Measurements from ENCODE around the gene ABHD16A.
A peak's percentile ranks its signal among the peaks of the same experiment; 100 is the strongest.

ABHD16A gene

DNA sequence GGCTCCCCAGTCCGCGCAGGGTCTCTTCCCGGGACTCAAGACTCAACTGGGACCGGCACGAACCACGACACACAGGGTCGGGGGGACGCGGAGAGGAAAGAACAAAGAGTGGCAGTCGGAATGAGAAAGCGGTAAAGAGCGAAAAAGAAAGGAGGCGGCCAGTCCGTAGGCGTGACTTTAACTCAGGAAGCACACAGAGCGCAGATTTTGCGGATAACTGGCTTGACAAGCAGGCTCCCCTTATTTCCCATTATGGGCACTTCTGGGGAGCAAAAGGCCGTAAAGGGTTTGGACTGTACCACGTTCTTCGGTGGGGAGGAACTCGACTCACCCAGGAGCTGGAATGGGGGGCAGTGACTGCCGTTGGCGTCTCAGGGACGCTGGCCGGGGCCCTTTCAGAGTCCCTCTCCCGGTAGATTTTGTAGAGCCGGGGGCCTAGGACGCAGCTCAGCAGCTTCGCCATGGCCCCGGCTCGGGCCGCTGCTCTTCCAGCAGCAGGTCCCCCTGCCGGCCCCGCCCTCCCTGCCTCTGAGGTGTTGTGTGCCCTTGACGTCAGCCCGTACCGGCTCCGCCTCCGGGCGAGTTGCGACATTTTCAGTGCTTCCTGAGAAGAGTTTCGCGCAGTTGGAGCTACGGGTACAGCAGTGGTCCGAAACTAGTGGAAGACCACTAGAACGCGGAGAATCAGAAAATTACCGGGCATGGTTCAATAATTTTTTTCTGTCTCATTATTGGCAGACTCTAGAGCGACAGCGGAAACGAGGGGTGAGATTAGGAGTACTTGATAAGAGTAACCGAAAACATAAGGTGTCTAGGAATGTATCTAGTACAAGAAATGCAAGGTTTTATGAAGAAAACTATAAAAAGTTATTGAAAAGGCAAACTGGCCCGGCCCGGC is at the start of gene ABHD16A:
TSS of gene ABHD16A (minus strand) at position 506 of the 898 bp plus-strand sequence. CDS start at position 463, 43 bp downstream.
- Mint-ChIP-seq H3K27me3 (no peaks in the 10 kb centered on the region), H3K36me3 (ENCODE audit: low read depth) (peaks cover 36% of the 10 kb centered on the region), H3K4me1 (ENCODE audit: low read depth) (peaks cover 33% of the 10 kb centered on the region), H3K4me3 (peak within 1 kb of the TSS; percentile 98), H3K9me3 (no peaks in the 10 kb centered on the region), H3K27ac (peak within 1 kb of the TSS; percentile 98)
- DNase-seq = peak; percentile 97

DNA sequence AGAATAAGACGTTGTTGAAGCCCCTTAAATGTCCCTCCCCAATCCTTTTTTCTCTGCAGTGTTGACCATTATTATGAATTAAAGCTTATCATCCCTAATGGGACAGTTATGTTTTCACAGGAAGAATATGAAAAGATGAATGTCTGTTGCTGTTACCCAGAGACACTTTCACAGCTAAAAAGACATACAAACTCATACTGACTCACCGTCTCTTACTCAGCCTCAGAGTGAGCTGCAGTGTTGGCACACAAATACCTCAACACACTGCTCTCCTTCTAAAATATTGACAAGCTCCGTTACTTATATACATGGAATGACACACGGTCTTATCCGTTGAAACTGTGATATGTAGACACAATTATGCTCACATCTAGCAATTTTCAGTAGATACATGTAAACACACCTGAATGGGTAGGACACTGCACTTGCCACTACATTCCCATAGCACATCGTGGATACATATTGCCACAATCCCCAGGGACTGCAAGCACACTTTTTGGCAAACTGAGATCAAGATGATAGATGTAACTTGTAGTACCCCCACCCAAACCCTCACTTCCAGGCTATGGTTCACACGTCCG is 49.7 kb upstream of the ABHD16A start:
- H3K9me3 Mint-ChIP-seq = no peaks in the 10 kb centered on the region
- H3K27me3 Mint-ChIP-seq = no peaks in the 10 kb centered on the region
- peaks cover 1% of the 10 kb centered on the region for H3K4me1 Mint-ChIP-seq (ENCODE audit: low read depth)
- no peak overlapping the region for H3K4me3 Mint-ChIP-seq
- H3K27ac Mint-ChIP-seq = no peak overlapping the region
- DNase-seq = no peak
- peaks cover 33% of the 10 kb centered on the region for H3K36me3 Mint-ChIP-seq (ENCODE audit: low read depth)

DNA sequence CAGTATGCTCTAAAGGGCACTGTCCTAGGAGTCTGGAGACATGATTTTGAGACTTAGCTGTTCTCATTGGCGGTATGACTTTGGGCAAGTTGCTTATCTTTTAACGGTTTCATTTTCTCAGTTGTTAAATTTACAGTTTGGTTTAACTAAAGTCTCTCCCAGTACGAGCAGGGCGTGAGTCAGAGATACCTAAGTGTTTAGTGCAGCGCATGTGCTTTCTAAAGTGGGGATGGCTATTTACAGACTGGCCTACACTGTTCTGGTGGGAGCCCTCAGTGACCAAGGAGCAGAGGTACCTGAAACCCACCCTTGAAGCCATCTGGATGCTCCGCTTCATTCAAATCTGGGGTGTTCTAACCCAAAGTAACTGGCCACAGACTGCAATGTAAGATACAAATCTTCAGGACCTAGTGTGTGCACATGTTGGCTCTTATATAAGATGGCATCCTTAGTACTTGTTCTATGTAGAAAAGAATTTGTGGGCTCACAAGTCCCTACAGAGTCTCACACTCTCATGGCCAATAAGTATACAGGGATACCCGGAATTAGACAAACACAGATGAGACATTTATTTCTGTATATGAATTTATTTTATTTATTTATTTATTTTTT is 47.4 kb upstream of the ABHD16A start:
- H3K27me3 Mint-ChIP-seq = no peaks in the 10 kb centered on the region
- H3K9me3 Mint-ChIP-seq = no peaks in the 10 kb centered on the region
- no peak for DNase-seq
- peaks cover 53% of the 10 kb centered on the region for H3K36me3 Mint-ChIP-seq (ENCODE audit: low read depth)
- no peak overlapping the region for H3K27ac Mint-ChIP-seq
- H3K4me1 Mint-ChIP-seq (ENCODE audit: low read depth) = peaks cover 1% of the 10 kb centered on the region
- H3K4me3 Mint-ChIP-seq = no peak overlapping the region

DNA sequence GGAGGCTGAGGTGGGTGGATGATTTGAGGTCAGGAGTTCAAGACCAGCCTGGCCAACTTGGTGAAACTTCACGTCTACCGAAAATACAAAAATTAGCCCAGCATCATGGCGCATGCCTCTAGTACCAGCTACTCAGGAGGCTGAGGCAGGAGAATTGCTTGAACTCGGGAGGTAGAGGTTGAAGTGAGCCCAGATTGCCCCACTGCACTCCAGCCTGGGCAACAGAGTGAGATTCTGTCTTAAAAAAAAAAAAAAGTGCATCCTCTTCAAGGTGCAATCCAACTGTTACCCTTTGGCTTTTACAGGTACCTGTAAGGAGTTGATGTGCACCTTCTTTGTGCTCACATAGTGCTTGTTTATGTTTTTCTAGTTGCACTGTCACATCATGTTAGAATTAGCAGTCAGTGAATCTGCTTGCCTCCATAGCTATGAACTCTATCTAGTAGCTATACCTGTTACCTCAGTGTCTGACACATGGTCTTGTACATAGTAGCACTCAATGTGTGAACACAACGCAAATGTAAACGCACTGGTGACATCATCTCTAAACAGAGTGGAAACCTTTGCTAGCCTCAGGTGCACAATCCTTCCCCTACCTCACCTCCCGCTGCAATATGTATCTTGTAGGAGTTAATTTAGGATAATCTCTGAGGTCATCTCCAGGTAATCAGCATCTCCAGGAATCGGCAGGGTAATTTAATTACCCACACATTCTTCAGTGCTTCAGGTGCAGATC is 46.3 kb upstream of the ABHD16A start:
- no peaks in the 10 kb centered on the region for H3K9me3 Mint-ChIP-seq
- H3K27ac Mint-ChIP-seq = no peak overlapping the region
- H3K36me3 Mint-ChIP-seq (ENCODE audit: low read depth) = peaks cover 61% of the 10 kb centered on the region
- no peak for DNase-seq
- H3K27me3 Mint-ChIP-seq = no peaks in the 10 kb centered on the region
- no peak overlapping the region for H3K4me3 Mint-ChIP-seq
- peaks cover 1% of the 10 kb centered on the region for H3K4me1 Mint-ChIP-seq (ENCODE audit: low read depth)

DNA sequence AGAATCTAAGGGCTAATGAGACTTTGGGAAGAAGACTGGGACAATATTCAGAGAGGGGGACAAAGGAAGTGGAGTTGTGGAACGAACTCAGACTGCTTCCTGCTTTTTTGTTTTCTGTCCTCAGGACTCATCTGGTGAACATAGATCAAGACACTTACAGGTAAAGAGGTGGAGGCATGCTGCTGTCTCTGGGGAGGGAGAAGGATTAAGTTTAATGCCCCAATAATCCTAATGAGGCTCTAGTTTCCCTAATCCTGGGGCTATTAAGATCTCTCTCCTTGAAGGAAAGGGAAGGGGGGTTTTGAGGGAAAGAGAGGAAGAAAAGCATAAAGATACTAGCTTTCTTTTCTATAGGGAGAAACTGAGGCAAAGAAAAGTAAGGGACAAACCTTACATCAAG is 41.3 kb upstream of the ABHD16A start:
- H3K27ac Mint-ChIP-seq = no peak overlapping the region
- no peak overlapping the region for H3K4me3 Mint-ChIP-seq
- H3K27me3 Mint-ChIP-seq = no peaks in the 10 kb centered on the region
- DNase-seq = no peak
- no peaks in the 10 kb centered on the region for H3K9me3 Mint-ChIP-seq
- peaks cover 86% of the 10 kb centered on the region for H3K36me3 Mint-ChIP-seq (ENCODE audit: low read depth)
- peaks cover 22% of the 10 kb centered on the region for H3K4me1 Mint-ChIP-seq (ENCODE audit: low read depth)

GRCh38 chr6:31742894-31743293 is 39.8 kb upstream of the ABHD16A start:
- Mint-ChIP-seq H3K4me3 (no peak overlapping the region), H3K9me3 (no peaks in the 10 kb centered on the region), H3K36me3 (ENCODE audit: low read depth) (peaks cover 76% of the 10 kb centered on the region), H3K27me3 (no peaks in the 10 kb centered on the region), H3K27ac (peak overlapping the region; percentile 35), H3K4me1 (ENCODE audit: low read depth) (peaks cover 36% of the 10 kb centered on the region)
- no peak for DNase-seq

- no peaks in the 10 kb centered on the region for H3K27me3 Mint-ChIP-seq
- H3K4me1 Mint-ChIP-seq (ENCODE audit: low read depth) = peaks cover 47% of the 10 kb centered on the region
- peaks cover 65% of the 10 kb centered on the region for H3K36me3 Mint-ChIP-seq (ENCODE audit: low read depth)
- peak overlapping the region; percentile 95 for H3K4me3 Mint-ChIP-seq
- DNase-seq = no peak
- no peaks in the 10 kb centered on the region for H3K9me3 Mint-ChIP-seq
- peak overlapping the region; percentile 50 for H3K27ac Mint-ChIP-seq
Measured at GRCh38 chr6:31741815-31742214, 38.7 kb upstream of the ABHD16A start.

GRCh38 chr6:31740397-31741223 is 37.5 kb upstream of the ABHD16A start:
- H3K4me1 Mint-ChIP-seq (ENCODE audit: low read depth) = peaks cover 52% of the 10 kb centered on the region
- DNase-seq = no peak

DNA sequence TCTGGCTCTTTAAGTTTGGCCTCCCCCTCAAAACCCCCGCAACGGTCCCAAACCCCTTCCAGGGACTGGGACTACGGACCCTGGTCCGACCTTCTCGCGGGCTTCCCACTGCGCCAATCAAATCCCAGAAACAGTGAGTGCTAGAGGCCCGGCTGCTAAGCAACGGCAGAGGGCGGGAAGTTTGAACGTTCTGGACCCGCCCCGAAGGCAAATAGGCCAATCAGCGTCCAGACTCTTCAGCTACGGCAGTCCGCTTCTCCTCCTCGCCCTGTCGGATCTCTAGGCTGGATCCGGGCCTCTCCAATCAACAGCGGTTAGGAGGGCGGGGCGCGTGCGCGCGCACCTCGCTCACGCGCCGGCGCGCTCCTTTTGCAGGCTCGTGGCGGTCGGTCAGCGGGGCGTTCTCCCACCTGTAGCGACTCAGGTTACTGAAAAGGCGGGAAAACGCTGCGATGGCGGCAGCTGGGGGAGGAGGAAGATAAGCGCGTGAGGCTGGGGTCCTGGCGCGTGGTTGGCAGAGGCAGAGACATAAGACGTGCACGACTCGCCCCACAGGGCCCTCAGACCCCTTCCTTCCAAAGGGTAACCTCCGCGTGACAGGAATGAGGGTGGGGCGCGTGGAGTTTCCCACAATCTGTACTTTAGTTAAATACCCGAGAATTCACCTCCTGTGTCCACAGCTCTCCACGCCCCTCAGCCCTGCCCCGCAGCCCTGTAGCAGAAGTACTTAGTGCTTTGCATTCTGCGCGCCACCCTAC is 36.7 kb upstream of the ABHD16A start, which contains the start of gene MSH5:
TSS of gene MSH5 (plus strand) at position 367 of the 758 bp plus-strand sequence. CDS start 462 bp downstream, outside the sequence.
- DNase-seq = peak; percentile 96
- no peaks in the 10 kb centered on the region for H3K27me3 Mint-ChIP-seq
- peak within 1 kb of the TSS; percentile 96 for H3K27ac Mint-ChIP-seq
- peaks cover 52% of the 10 kb centered on the region for H3K4me1 Mint-ChIP-seq (ENCODE audit: low read depth)
- H3K36me3 Mint-ChIP-seq (ENCODE audit: low read depth) = peaks cover 64% of the 10 kb centered on the region
- peak within 1 kb of the TSS; percentile 98 for H3K4me3 Mint-ChIP-seq
- H3K9me3 Mint-ChIP-seq = no peaks in the 10 kb centered on the region

More at GRCh38 chr6:31740397-31741223, 37.5 kb upstream of the ABHD16A start:
- H3K9me3 Mint-ChIP-seq = no peaks in the 10 kb centered on the region
- H3K27me3 Mint-ChIP-seq = no peaks in the 10 kb centered on the region
- H3K36me3 Mint-ChIP-seq (ENCODE audit: low read depth) = peaks cover 63% of the 10 kb centered on the region
- peak overlapping the region; percentile 95 for H3K4me3 Mint-ChIP-seq
- peak overlapping the region; percentile 96 for H3K27ac Mint-ChIP-seq

- peaks cover 65% of the 10 kb centered on the region for H3K4me1 Mint-ChIP-seq (ENCODE audit: low read depth)
- peak; percentile 54 for DNase-seq
- peaks cover 66% of the 10 kb centered on the region for H3K36me3 Mint-ChIP-seq (ENCODE audit: low read depth)
- peak overlapping the region; percentile 98 for H3K4me3 Mint-ChIP-seq
- no peaks in the 10 kb centered on the region for H3K27me3 Mint-ChIP-seq
- H3K27ac Mint-ChIP-seq = peak overlapping the region; percentile 96
- no peaks in the 10 kb centered on the region for H3K9me3 Mint-ChIP-seq
Measured at GRCh38 chr6:31737991-31738979, 35.2 kb upstream of the ABHD16A start.

GRCh38 chr6:31737315-31737990 is 34.3 kb upstream of the ABHD16A start:
- Mint-ChIP-seq H3K27me3 (no peaks in the 10 kb centered on the region), H3K9me3 (no peaks in the 10 kb centered on the region), H3K4me1 (ENCODE audit: low read depth) (peaks cover 67% of the 10 kb centered on the region), H3K36me3 (ENCODE audit: low read depth) (peaks cover 66% of the 10 kb centered on the region), H3K4me3 (peak overlapping the region; percentile 98), H3K27ac (peak overlapping the region; percentile 96)
- DNase-seq = no peak
